GM18520 (cell line): ENCODE data around the gene SLC4A3.
"Not testable (repeated sequence)": the region's sequence is repeated elsewhere in the genome, so short reads cannot be mapped to it uniquely, and the experiment has no call there.

Experiments
- ATAC-seq: cut with Tn5 transposase; IDR thresholded peaks from one replicate; pipeline ENCODE4 v1.9.1; 2021; ENCODE audit not compliant: unreplicated experiment

The SLC4A3 gene

GRCh38 chr2:219675221-219675620 lies 47.8 kb downstream of the SLC4A3 start:
- ATAC-seq = no peak

DNA sequence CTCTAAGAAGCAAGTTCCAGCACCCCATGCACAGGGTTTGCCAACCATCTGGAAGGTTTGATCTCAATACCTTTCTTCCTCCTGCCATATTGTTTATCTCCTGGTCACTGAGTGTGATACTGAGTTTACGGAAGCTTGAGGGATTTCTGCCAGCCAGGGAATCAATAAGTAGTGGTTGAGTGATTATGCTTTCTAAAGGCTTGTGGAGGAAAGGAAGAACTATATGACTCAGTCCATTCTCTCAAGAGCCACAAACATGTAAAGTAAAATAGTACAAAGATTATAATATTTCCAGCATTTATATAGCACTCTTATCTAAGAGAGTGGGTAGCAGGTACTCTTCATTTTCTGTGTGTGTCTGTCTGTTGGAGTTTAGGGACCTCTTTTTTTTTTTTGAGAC lies 49.2 kb downstream of the SLC4A3 start:
- ATAC-seq = no peak

- no peak for ATAC-seq
Observed at GRCh38 chr2:219679041-219679440, 51.6 kb downstream of the SLC4A3 start.

DNA sequence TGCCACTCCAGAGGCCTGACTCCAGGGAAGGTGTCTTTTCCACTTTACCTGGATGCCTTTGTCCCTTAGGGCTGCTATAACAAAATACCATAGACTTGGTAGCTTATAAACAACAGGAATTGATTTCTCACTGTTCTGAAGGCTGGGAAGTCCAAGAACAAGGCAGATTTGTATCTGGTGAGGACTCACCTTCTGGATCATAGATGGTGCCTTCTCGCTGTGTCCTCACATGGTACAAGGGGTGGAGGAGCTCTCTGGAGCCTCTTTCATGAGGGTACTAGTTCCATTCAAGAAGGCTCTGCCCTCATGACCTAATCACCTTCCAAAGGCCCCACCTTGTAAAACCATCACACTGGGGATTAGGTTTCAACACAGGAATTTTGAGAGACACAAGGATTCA lies 52.1 kb downstream of the SLC4A3 start:
- no peak for ATAC-seq

DNA sequence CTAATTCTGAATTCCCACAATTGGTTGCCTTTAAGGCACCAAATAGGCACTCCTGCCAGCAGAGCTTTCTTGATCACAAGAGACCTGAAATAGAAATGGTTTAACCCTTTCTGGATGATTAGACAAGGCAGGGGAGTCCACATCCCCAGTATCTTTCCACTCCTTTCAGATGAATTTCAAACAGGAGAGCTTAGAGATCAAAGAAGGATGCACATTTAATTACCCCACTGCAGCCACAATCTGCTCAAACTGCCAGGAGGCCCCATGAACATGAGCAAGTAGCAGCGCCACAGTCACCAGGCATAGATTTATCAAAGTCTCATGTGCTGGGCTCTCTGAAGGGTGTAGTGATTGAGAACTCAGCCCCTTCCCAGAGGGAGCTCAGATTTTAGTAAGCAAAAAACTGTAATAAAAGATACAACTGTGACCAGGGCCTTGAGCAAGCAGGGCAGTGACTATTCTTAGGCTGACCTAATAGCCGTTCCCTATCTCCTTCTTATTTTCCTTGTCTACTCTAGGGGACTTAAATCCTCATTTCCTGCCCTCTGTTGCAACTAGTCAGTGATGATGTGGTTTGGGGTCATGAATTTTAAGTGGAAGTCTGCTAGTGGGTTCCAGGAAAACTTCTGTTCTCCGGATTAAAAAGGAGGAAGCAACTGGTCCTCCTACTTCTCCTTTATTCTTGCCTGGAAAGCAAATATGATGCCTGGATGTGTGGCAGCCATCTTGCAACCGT lies 53.7 kb downstream of the SLC4A3 start:
- ATAC-seq = no peak

DNA sequence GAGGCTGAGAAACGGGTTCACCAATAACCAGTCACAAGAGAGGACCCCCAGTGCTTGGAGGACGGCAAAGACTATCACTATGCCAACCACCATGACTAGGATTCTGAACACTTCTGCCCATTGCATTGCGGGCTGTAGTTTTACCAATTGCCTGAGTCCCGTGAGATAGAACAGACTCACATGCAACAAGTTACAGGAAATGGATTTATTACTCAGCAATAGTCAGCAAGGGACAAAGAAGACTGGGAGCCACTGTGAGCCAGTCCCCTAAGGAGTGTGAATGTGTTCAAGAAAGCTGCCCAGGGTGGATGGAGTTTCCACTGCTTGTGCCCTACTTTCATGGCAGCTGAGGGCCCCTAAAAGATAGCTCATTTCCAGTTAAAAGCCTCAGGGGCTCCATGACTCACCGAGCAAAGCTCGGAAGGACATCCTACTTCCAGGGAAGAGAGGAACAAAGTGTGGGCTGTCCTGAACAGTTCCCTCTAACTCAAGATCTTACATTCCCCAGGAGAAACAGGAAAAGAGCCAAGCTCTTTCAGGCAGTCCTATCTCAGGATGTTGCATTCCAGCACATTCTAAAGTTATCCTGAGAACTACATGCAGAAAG lies 54.4 kb downstream of the SLC4A3 start:
- no peak for ATAC-seq

DNA sequence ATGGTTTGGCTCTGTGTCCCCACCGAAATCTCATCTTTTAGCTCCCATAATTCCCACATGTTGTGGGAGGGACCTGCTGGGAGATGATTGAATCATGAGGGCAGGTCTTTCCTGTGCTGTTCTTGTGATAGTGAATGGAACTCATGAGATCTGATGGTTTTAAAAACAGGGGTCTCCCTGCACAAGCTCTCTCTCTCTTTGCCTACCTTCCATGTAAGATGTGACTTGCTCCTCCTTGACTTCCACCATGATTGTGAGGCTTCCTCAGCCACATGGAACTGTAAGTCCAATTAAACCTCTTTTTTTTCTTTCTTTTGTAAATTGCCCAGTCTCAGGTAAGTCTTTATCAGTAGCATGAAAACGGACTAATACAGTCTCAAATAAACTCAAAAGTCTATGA lies 56.0 kb downstream of the SLC4A3 start:
- not testable (repeated sequence) for ATAC-seq

- peak; percentile 85 for ATAC-seq
Observed at GRCh38 chr2:219684721-219685689, 57.6 kb downstream of the SLC4A3 start.

DNA sequence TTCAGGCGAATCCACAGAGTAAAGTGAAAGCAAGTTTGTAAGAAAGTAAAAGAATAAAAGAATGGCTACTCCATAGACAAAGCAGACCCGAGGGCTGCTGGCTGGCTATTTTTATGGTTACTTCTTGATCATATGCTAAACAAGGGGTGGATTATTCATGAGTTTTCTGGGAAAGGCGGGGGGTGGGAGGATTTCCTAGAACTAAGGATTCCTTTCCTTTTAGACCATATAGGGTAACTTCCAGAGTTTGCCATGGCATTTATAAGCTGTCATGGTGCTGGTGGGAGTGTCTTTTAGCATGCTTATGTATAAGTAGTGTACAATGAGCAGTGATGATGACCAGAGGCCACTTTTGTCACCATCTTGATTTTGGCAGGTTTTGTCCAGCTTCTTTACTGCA lies 59.8 kb downstream of the SLC4A3 start:
- ATAC-seq = no peak

GRCh38 chr2:219687882-219688559 lies 60.6 kb downstream of the SLC4A3 start:
- no peak for ATAC-seq

GRCh38 chr2:219688560-219689445 lies 61.4 kb downstream of the SLC4A3 start:
- no peak for ATAC-seq

- ATAC-seq = peak; percentile 51
Observed at GRCh38 chr2:219689676-219690628, 62.5 kb downstream of the SLC4A3 start.

DNA sequence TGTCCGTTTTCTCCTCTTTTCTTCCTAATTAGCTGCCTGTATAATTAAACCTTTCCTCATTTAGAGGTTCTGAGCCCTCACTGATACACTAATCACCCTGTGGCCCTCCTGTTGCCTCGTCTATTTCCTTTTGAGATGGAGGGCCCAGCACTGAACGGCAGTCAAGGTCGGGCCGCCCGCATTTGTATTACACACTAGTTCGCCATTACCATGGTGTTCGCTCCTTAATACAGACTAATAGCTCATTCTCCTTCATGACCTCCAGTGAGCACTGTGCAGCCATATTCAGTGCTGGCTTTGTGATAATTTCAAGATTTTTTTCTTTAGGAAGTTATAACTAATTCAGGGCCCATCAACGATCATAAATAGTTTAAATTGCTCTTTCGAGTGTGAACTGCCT lies 64.1 kb downstream of the SLC4A3 start:
- ATAC-seq = no peak
